PC-3 (cell line): ENCODE measurements around the gene SPEF2. TPM values are rescaled to one million over a fixed set of nuclear protein-coding genes. Genes with fewer than 3 reads are reported as not detected.

Experiments
- ATAC-seq: fragments of 200-7000 bp; cut with Tn5 transposase; 2 replicates; pipeline ENCODE4 v1.9.1; 2020; ENCODE audit warnings: mild to moderate bottlenecking, moderate library complexity
- BruUV-seq: library from RNA; stranded (reverse); fragments of 400-500 nt; replicated peaks from 2 replicates; lab custom pipeline; 2021; lab: Mats Ljungman, UMichigan
- CTCF ChIA-PET: fragments of 300-600 bp; sonication (Branson Sonifier 250); formaldehyde crosslinking; loops from one replicate; lab custom pipeline; 2022; ENCODE audit warnings: antibody characterized with exemption; lab: Charles Lee
- POLR2A ChIA-PET: fragments of 300-600 bp; sonication (Branson Sonifier 250); formaldehyde crosslinking; loops from one replicate; lab custom pipeline; 2022; ENCODE audit warnings: antibody characterized with exemption; ENCODE audit not compliant: unreplicated experiment; lab: Charles Lee
- DNase-seq: peaks from one replicate; pipeline ENCODE4 v3.0.0-alpha.2; 2015
- H2AFZ ChIP-seq: fragments of 300-600 bp; sonication (generic); 2 replicates; pipeline ENCODE4 v1.6.0; 2016; ENCODE audit warnings: antibody characterized with exemption, low read length
- H3F3A ChIP-seq: fragments of 300-600 bp; sonication (generic); one replicate; pipeline ENCODE4 v1.6.0; 2017; ENCODE audit warnings: antibody characterized with exemption, low read length, control low read depth, mild to moderate bottlenecking; ENCODE audit not compliant: unreplicated experiment
- H3K27ac ChIP-seq: fragments of 300-600 bp; sonication (generic); 2 replicates; pipeline ENCODE4 v1.5.1; 2016; ENCODE audit warnings: mild to moderate bottlenecking, low read length
- H3K27me3 ChIP-seq: fragments of 300-600 bp; sonication (generic); 2 replicates; pipeline ENCODE4 v1.6.1; 2016; ENCODE audit warnings: low read length, mixed read lengths
- H3K36me3 ChIP-seq: fragments of 300-600 bp; sonication (generic); 2 replicates; pipeline ENCODE4 v1.6.1; 2016; ENCODE audit warnings: low read depth, mixed run types, low read length, mixed read lengths
- H3K4me1 ChIP-seq: fragments of 300-600 bp; sonication (generic); 2 replicates; pipeline ENCODE4 v1.5.1; 2016; ENCODE audit warnings: low read length; ENCODE audit not compliant: insufficient read depth
- H3K4me2 ChIP-seq: fragments of 300-600 bp; sonication (generic); 2 replicates; pipeline ENCODE4 v1.6.0; 2016; ENCODE audit warnings: low read length
- H3K4me3 ChIP-seq: fragments of 300-600 bp; sonication (generic); 2 replicates; pipeline ENCODE4 v1.5.1; 2016; ENCODE audit warnings: mild to moderate bottlenecking, low read length, mixed read lengths
- H3K79me2 ChIP-seq: fragments of 300-600 bp; sonication (generic); 2 replicates; pipeline ENCODE4 v1.6.1; 2017; ENCODE audit warnings: low read length, mixed read lengths
- H3K9ac ChIP-seq: fragments of 300-600 bp; sonication (generic); 2 replicates; pipeline ENCODE4 v1.6.0; 2016; ENCODE audit warnings: mild to moderate bottlenecking, low read length
- H3K9me2 ChIP-seq: fragments of 300-600 bp; sonication (generic); replicated peaks from 2 replicates; pipeline ENCODE4 v1.6.1; 2016; ENCODE audit warnings: mixed run types, low read length, mixed read lengths
- H3K9me3 ChIP-seq: fragments of 300-600 bp; sonication (generic); 2 replicates; pipeline ENCODE4 v1.6.1; 2016; ENCODE audit warnings: low read length, mixed read lengths
- H4K20me1 ChIP-seq: fragments of 300-600 bp; sonication (generic); 2 replicates; pipeline ENCODE4 v1.6.1; 2016; ENCODE audit warnings: low read length, mixed read lengths
- EZH2 ChIP-seq: fragments of 300-600 bp; sonication (generic); IDR thresholded peaks from one replicate; pipeline ENCODE4 v1.6.1; 2017; ENCODE audit warnings: antibody characterized with exemption, mild to moderate bottlenecking, low read length; ENCODE audit not compliant: unreplicated experiment
- EZH2phosphoT487 ChIP-seq: fragments of 300-600 bp; sonication (generic); IDR thresholded peaks from 2 replicates; pipeline ENCODE4 v1.6.1; 2018; ENCODE audit warnings: mild to moderate bottlenecking, antibody characterized with exemption, low read length, borderline replicate concordance
- intact Hi-C: fragments of 100-400 bp; cut with micrococcal nuclease; formaldehyde crosslinking; loops from 2 replicates; pipeline ENCODE4 v1.9.0; 2023
- total RNA-seq: library from RNA; depleted of rRNA; stranded (reverse); fragments of >200 nt; gene quantifications from 2 replicates; pipeline ENCODE4 v1.2.3, GENCODE V29; 2014
- TF ChIP-seq, protein P1 (sequence below): fragments of 300-600 bp; sonication (generic); conservative IDR thresholded peaks from 2 replicates; pipeline ENCODE4 v1.5.1; 2017; ENCODE audit warnings: antibody characterized with exemption, low read depth, mild to moderate bottlenecking, low read length

Gene SPEF2
- total RNA-seq, 1 experiment from 2014 or later: 2.3 TPM

DNA sequence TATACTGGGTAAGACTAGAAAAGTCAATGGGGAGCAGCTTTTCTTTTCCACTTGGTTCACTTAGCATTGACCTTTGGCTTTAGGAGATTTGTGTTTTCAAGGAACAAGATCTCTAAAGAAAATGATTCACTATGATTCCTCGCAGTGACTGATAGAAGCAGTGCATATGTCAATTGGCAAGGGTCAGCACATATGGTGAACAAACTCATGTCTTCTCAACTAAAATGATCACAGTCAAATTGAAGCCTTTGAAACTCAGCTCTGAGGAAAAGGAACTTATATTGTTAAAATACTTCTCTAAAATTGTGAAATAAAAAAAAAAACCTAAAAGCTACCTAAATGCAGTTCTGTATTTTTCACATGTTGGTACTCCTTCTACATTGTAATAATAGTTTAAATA lies 195.9 kb downstream of the SPEF2 start:
- H3K9ac ChIP-seq: no peak overlapping the region
- H3F3A ChIP-seq: no peaks in the 10 kb centered on the region
- DNase-seq (no peak), ATAC-seq (no peak)
- no peaks in the 10 kb centered on the region for H3K9me2 ChIP-seq
- no peaks in the 10 kb centered on the region for H3K36me3 ChIP-seq
- TF ChIP-seq EZH2 (no peak), EZH2phosphoT487 (no peak)
- TF ChIP-seq, protein P1, sequence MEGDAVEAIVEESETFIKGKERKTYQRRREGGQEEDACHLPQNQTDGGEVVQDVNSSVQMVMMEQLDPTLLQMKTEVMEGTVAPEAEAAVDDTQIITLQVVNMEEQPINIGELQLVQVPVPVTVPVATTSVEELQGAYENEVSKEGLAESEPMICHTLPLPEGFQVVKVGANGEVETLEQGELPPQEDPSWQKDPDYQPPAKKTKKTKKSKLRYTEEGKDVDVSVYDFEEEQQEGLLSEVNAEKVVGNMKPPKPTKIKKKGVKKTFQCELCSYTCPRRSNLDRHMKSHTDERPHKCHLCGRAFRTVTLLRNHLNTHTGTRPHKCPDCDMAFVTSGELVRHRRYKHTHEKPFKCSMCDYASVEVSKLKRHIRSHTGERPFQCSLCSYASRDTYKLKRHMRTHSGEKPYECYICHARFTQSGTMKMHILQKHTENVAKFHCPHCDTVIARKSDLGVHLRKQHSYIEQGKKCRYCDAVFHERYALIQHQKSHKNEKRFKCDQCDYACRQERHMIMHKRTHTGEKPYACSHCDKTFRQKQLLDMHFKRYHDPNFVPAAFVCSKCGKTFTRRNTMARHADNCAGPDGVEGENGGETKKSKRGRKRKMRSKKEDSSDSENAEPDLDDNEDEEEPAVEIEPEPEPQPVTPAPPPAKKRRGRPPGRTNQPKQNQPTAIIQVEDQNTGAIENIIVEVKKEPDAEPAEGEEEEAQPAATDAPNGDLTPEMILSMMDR: no peak
- peaks cover 12% of the 10 kb centered on the region for H3K4me1 ChIP-seq
- no peaks in the 10 kb centered on the region for H3K27me3 ChIP-seq
- intact Hi-C loops: no loop called here
- CTCF ChIA-PET: interaction anchor here (0.6 kb wide), 1 partner anchor 36 kb away, joined by 3 read pairs; no protein-coding TSS in a partner anchor
- BruUV-seq: no TSS peak
- no peaks in the 10 kb centered on the region for H4K20me1 ChIP-seq
- POLR2A ChIA-PET: no interaction called here
- H2AFZ ChIP-seq: no peak overlapping the region
- no peaks in the 10 kb centered on the region for H3K79me2 ChIP-seq
- H3K9me3 ChIP-seq: no peaks in the 10 kb centered on the region
- no peak overlapping the region for H3K27ac ChIP-seq
- no peak overlapping the region for H3K4me3 ChIP-seq
- no peak overlapping the region for H3K4me2 ChIP-seq

GRCh38 chr5:35815089-35815936 lies 197.7 kb downstream of the SPEF2 start:
- H3K27me3 ChIP-seq: no peaks in the 10 kb centered on the region
- no peak overlapping the region for H3K4me3 ChIP-seq
- peak; percentile 61; the same call in 1 of the 2 replicates for ATAC-seq
- no TSS peak for BruUV-seq
- H3K36me3 ChIP-seq: no peaks in the 10 kb centered on the region
- TF ChIP-seq EZH2phosphoT487 (no peak), EZH2 (no peak)
- TF ChIP-seq, protein P1: peak; percentile 85
- no peaks in the 10 kb centered on the region for H3K79me2 ChIP-seq
- no peak overlapping the region for H3K9ac ChIP-seq
- ChIA-PET CTCF (no interaction called here), POLR2A (no interaction called here)
- peak; percentile 74 for DNase-seq
- H3K4me1 ChIP-seq: peaks cover 12% of the 10 kb centered on the region
- no peak overlapping the region for H3K4me2 ChIP-seq
- H3K9me2 ChIP-seq: no peaks in the 10 kb centered on the region
- H3K9me3 ChIP-seq: no peaks in the 10 kb centered on the region
- H3F3A ChIP-seq: no peaks in the 10 kb centered on the region
- intact Hi-C loops: no loop called here
- H4K20me1 ChIP-seq: no peaks in the 10 kb centered on the region
- no peak overlapping the region for H2AFZ ChIP-seq
- H3K27ac ChIP-seq: no peak overlapping the region
